Hepatocyte (in vitro differentiated cells): ENCODE measurements around the gene ARHGAP26. TPM values are rescaled to one million over a fixed set of nuclear protein-coding genes. Genes with fewer than 3 reads are reported as not detected.

Experiments
- DNase-seq: peaks from one replicate; pipeline ENCODE4 v3.0.0-alpha.2; 2016; ENCODE audit warnings: low spot score
- H2AFZ ChIP-seq: fragments of 200-600 bp; sonication (generic); 2 replicates; pipeline ENCODE4 v1.6.0; 2016; ENCODE audit warnings: antibody characterized with exemption, mild to moderate bottlenecking
- H3K27ac ChIP-seq: fragments of 200-600 bp; sonication (generic); 2 replicates; pipeline ENCODE4 v1.5.1; 2016; ENCODE audit warnings: mild to moderate bottlenecking
- H3K27me3 ChIP-seq: fragments of 200-600 bp; sonication (generic); 2 replicates; pipeline ENCODE4 v1.6.1; 2016
- H3K36me3 ChIP-seq: fragments of 200-600 bp; sonication (generic); replicated peaks from 2 replicates; pipeline ENCODE4 v1.5.1; 2016; ENCODE audit warnings: low read depth; ENCODE audit not compliant: insufficient read depth
- H3K4me1 ChIP-seq: fragments of 200-600 bp; sonication (generic); 2 replicates; pipeline ENCODE4 v1.5.1; 2016; ENCODE audit warnings: mild to moderate bottlenecking, moderate library complexity; ENCODE audit not compliant: insufficient read depth
- H3K4me2 ChIP-seq: fragments of 200-600 bp; sonication (generic); 2 replicates; pipeline ENCODE4 v1.6.0; 2016
- H3K4me3 ChIP-seq: fragments of 200-600 bp; sonication (generic); 2 replicates; pipeline ENCODE4 v1.5.1; 2016; ENCODE audit warnings: mild to moderate bottlenecking
- H3K79me2 ChIP-seq: fragments of 200-600 bp; sonication (generic); 2 replicates; pipeline ENCODE4 v1.6.0; 2017; ENCODE audit warnings: mild to moderate bottlenecking
- H3K9me2 ChIP-seq: fragments of 200-600 bp; sonication (generic); replicated peaks from 2 replicates; pipeline ENCODE4 v1.6.0; 2017; ENCODE audit warnings: mild to moderate bottlenecking; ENCODE audit not compliant: insufficient read depth
- H3K9me3 ChIP-seq: fragments of 200-600 bp; sonication (generic); 2 replicates; pipeline ENCODE4 v1.5.1; 2016; ENCODE audit warnings: low read depth, mild to moderate bottlenecking
- H4K20me1 ChIP-seq: fragments of 200-600 bp; sonication (generic); 2 replicates; pipeline ENCODE4 v1.6.0; 2016; ENCODE audit warnings: mild to moderate bottlenecking; ENCODE audit not compliant: insufficient read depth, poor library complexity, severe bottlenecking
- EZH2 ChIP-seq: fragments of 200-600 bp; sonication (generic); IDR thresholded peaks from 2 replicates; pipeline ENCODE4 v1.6.1; 2016; ENCODE audit warnings: antibody characterized with exemption, mild to moderate bottlenecking, borderline replicate concordance
- EZH2phosphoT487 ChIP-seq: fragments of 200-600 bp; sonication (generic); IDR thresholded peaks from one replicate; pipeline ENCODE4 v1.6.1; 2018; ENCODE audit warnings: antibody characterized with exemption, mild to moderate bottlenecking, low read depth, moderate library complexity; ENCODE audit not compliant: unreplicated experiment, severe bottlenecking
- WGBS: methylation state at CpG from one replicate; pipeline ENCODE4 v1.1.6; 2016; ENCODE audit warnings: low lambda C conversion rate; ENCODE audit errors: missing lambda C conversion rate; 5-methylcytosine and 5-hydroxymethylcytosine counted together
- polyA plus RNA-seq: library from polyadenylated mRNA; unstranded; fragments of >200 nt; fragmentation: Nextera tagmentation; extraction: Ambion mirVana; gene quantifications from 2 replicates; pipeline ENCODE4 v1.2.1, GENCODE V29; 2016
- total RNA-seq: library from RNA; depleted of rRNA; stranded (reverse); fragments of >200 nt; gene quantifications from 2 replicates; pipeline ENCODE4 v1.2.3, GENCODE V29; 2014
- TF ChIP-seq, protein P1 (sequence below): fragments of 200-600 bp; sonication (generic); IDR thresholded peaks from 2 replicates; pipeline ENCODE4 v1.5.1; 2016; ENCODE audit warnings: antibody characterized with exemption, mild to moderate bottlenecking; ENCODE audit not compliant: poor library complexity

The ARHGAP26 gene
- total and polyA plus RNA-seq, 2 experiments from 2014 or later, result 16.5 to 19.8 TPM

- Histone ChIP-seq H3K27me3 (no peaks in the 10 kb centered on the region), H3K36me3 (no peaks in the 10 kb centered on the region), H3K9me3 (no peaks in the 10 kb centered on the region), H3K4me2 (no peak overlapping the region), H2AFZ (no peak overlapping the region), H3K79me2 (no peaks in the 10 kb centered on the region), H4K20me1 (no peaks in the 10 kb centered on the region), H3K27ac (no peak overlapping the region), H3K4me3 (no peak overlapping the region), H3K9me2 (no peaks in the 10 kb centered on the region), H3K4me1 (peaks cover 7% of the 10 kb centered on the region)
- TF ChIP-seq EZH2phosphoT487 (no peak), EZH2 (no peak)
- TF ChIP-seq, protein P1, sequence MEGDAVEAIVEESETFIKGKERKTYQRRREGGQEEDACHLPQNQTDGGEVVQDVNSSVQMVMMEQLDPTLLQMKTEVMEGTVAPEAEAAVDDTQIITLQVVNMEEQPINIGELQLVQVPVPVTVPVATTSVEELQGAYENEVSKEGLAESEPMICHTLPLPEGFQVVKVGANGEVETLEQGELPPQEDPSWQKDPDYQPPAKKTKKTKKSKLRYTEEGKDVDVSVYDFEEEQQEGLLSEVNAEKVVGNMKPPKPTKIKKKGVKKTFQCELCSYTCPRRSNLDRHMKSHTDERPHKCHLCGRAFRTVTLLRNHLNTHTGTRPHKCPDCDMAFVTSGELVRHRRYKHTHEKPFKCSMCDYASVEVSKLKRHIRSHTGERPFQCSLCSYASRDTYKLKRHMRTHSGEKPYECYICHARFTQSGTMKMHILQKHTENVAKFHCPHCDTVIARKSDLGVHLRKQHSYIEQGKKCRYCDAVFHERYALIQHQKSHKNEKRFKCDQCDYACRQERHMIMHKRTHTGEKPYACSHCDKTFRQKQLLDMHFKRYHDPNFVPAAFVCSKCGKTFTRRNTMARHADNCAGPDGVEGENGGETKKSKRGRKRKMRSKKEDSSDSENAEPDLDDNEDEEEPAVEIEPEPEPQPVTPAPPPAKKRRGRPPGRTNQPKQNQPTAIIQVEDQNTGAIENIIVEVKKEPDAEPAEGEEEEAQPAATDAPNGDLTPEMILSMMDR, result no peak
- no peak for DNase-seq
- 72% methylated on average over 4 of the region's 4 CpGs for WGBS
These were observed 234.4 kb downstream of the ARHGAP26 start for GRCh38 chr5:143004361-143005145.

GRCh38 chr5:143006501-143006900, 236.3 kb downstream of the ARHGAP26 start:
- Histone ChIP-seq H3K4me2 (no peak overlapping the region), H3K36me3 (no peaks in the 10 kb centered on the region), H3K4me1 (peaks cover 7% of the 10 kb centered on the region), H3K27ac (no peak overlapping the region), H3K9me3 (no peaks in the 10 kb centered on the region), H3K79me2 (no peaks in the 10 kb centered on the region), H3K4me3 (no peak overlapping the region), H3K9me2 (no peaks in the 10 kb centered on the region), H4K20me1 (no peaks in the 10 kb centered on the region), H2AFZ (no peak overlapping the region), H3K27me3 (no peaks in the 10 kb centered on the region)
- no peak for TF ChIP-seq EZH2phosphoT487
- TF ChIP-seq, protein P1, result no peak
- TF ChIP-seq EZH2, result no peak
- DNase-seq, result no peak

DNA sequence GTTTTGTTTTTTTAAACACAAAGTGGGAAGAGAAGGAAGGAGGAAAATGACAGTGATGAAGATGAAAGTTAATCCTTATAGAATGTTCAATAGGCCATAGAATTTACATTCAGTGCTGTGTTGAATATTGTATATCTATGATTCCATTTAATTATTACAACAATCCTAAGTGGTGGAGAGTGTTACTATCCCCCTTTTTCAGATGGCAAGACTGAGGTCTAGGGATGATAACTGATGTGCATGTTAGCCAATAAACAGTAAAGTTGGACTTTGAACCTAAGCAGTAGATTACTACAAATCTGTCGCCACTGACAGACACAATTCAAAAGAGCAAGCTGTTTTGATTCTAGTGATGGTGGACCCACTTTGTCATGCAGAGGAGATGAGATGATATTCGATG, 237.9 kb downstream of the ARHGAP26 start:
- Histone ChIP-seq H2AFZ (no peak overlapping the region), H3K27me3 (no peaks in the 10 kb centered on the region), H3K9me3 (no peaks in the 10 kb centered on the region), H4K20me1 (no peaks in the 10 kb centered on the region), H3K79me2 (no peaks in the 10 kb centered on the region), H3K4me3 (no peak overlapping the region), H3K4me2 (no peak overlapping the region), H3K4me1 (no peaks in the 10 kb centered on the region), H3K9me2 (no peaks in the 10 kb centered on the region), H3K36me3 (no peaks in the 10 kb centered on the region), H3K27ac (no peak overlapping the region)
- no peak for DNase-seq
- WGBS, result 88% methylated on average over 2 of the region's 2 CpGs
- no peak for TF ChIP-seq EZH2phosphoT487
- TF ChIP-seq EZH2, result no peak
- TF ChIP-seq, protein P1, result no peak
